GM23338 (cell line): ENCODE results near the gene BCAP29. TPM values are rescaled to one million over a fixed set of nuclear protein-coding genes. Genes with fewer than 3 reads are reported as not detected.

Source experiments
- ATAC-seq: fragments of 200-7000 bp; cut with Tn5 transposase; 3 replicates; pipeline ENCODE4 v1.9.1; 2020
- DNase-seq: peaks from one replicate; pipeline ENCODE4 v3.0.0-alpha.2; 2015; ENCODE audit warnings: low spot score
- H2AFZ ChIP-seq: fragments of 200-600 bp; sonication (generic); 2 replicates; pipeline ENCODE4 v1.8.0; 2016; ENCODE audit warnings: antibody characterized with exemption, mild to moderate bottlenecking, moderate library complexity
- H3F3A ChIP-seq: fragments of 200-600 bp; sonication (generic); replicated peaks from 2 replicates; pipeline ENCODE4 v1.8.0; 2017; ENCODE audit warnings: antibody characterized with exemption, mixed run types, low read depth
- H3K27ac ChIP-seq: fragments of 200-600 bp; sonication (generic); 2 replicates; pipeline ENCODE4 v1.6.1; 2016; ENCODE audit warnings: low read depth
- H3K27me3 ChIP-seq: fragments of 200-600 bp; sonication (generic); 2 replicates; pipeline ENCODE4 v1.8.0; 2016; ENCODE audit warnings: mild to moderate bottlenecking, mixed run types, moderate library complexity; ENCODE audit not compliant: insufficient read depth
- H3K36me3 ChIP-seq: fragments of 200-600 bp; sonication (generic); 2 replicates; pipeline ENCODE4 v1.8.0; 2016; ENCODE audit warnings: mild to moderate bottlenecking; ENCODE audit not compliant: insufficient read depth
- H3K4me1 ChIP-seq: fragments of 200-600 bp; sonication (generic); 2 replicates; pipeline ENCODE4 v1.8.0; 2016; ENCODE audit warnings: mild to moderate bottlenecking, moderate library complexity; ENCODE audit not compliant: insufficient read depth
- H3K4me2 ChIP-seq: fragments of 200-600 bp; sonication (generic); 2 replicates; pipeline ENCODE4 v1.7.1; 2017; ENCODE audit warnings: mixed run types
- H3K4me3 ChIP-seq: fragments of 200-600 bp; sonication (generic); 2 replicates; pipeline ENCODE4 v1.6.1; 2016; ENCODE audit warnings: mixed run types
- H3K79me2 ChIP-seq: fragments of 200-600 bp; sonication (generic); replicated peaks from 2 replicates; pipeline ENCODE4 v1.8.0; 2017; ENCODE audit warnings: mild to moderate bottlenecking; ENCODE audit not compliant: insufficient read depth
- H3K9me2 ChIP-seq: fragments of 200-600 bp; sonication (generic); 2 replicates; pipeline ENCODE4 v1.8.0; 2017; ENCODE audit not compliant: insufficient read depth
- H4K20me1 ChIP-seq: fragments of 200-600 bp; sonication (generic); replicated peaks from 2 replicates; pipeline ENCODE4 v1.8.0; 2017; ENCODE audit warnings: mild to moderate bottlenecking; ENCODE audit not compliant: insufficient read depth
- H3K27ac Mint-ChIP-seq: 2 replicates; pipeline ENCODE4 v1.8.0; 2020; ENCODE audit warnings: inconsistent platforms, mild to moderate bottlenecking, moderate library complexity, mixed read lengths
- H3K27me3 Mint-ChIP-seq: 3 replicates; pipeline ENCODE4 v1.8.0; 2022; ENCODE audit warnings: low read depth, mild to moderate bottlenecking, moderate library complexity, mixed read lengths, inconsistent platforms; ENCODE audit not compliant: insufficient read depth, poor library complexity
- H3K36me3 Mint-ChIP-seq: 3 replicates; pipeline ENCODE4 v1.8.0; 2021; ENCODE audit warnings: low read depth, mild to moderate bottlenecking, inconsistent platforms, moderate library complexity, mixed read lengths
- H3K4me1 Mint-ChIP-seq: 3 replicates; pipeline ENCODE4 v1.8.0; 2020; ENCODE audit warnings: mild to moderate bottlenecking, inconsistent platforms, mixed read lengths
- H3K4me3 Mint-ChIP-seq: 3 replicates; pipeline ENCODE4 v1.8.0; 2021; ENCODE audit warnings: moderate library complexity, mild to moderate bottlenecking, inconsistent platforms, mixed read lengths
- H3K9me3 Mint-ChIP-seq: 3 replicates; pipeline ENCODE4 v1.8.0; 2020; ENCODE audit warnings: moderate library complexity, mild to moderate bottlenecking, inconsistent platforms, mixed read lengths
- CREB1 ChIP-seq: fragments of 250-450 bp; sonication (Bioruptor Pico); IDR thresholded peaks from 2 replicates; pipeline ENCODE4 v1.5.0; 2020; ENCODE audit warnings: low read depth, mild to moderate bottlenecking, moderate library complexity
- EZH2 ChIP-seq: fragments of 200-600 bp; sonication (generic); IDR thresholded peaks from one replicate; pipeline ENCODE4 v1.8.0; 2017; ENCODE audit warnings: antibody characterized with exemption, mild to moderate bottlenecking, low read depth; ENCODE audit not compliant: unreplicated experiment
- EZH2phosphoT487 ChIP-seq: fragments of 200-600 bp; sonication (generic); IDR thresholded peaks from one replicate; pipeline ENCODE4 v1.8.1; 2018; ENCODE audit warnings: antibody characterized with exemption; ENCODE audit not compliant: unreplicated experiment
- JUNB ChIP-seq: IDR thresholded peaks from one replicate; pipeline ENCODE4 v1.6.1; 2016; ENCODE audit warnings: antibody characterized with exemption; ENCODE audit not compliant: unreplicated experiment
- NANOG ChIP-seq: IDR thresholded peaks from 2 replicates; pipeline ENCODE4 v1.6.1; 2016; ENCODE audit warnings: antibody characterized with exemption, borderline replicate concordance
- POLR2AphosphoS5 ChIP-seq: IDR thresholded peaks from 2 replicates; pipeline ENCODE4 v1.6.1; 2016; ENCODE audit warnings: antibody characterized with exemption, low read depth
- STAT1 ChIP-seq: IDR thresholded peaks from one replicate; pipeline ENCODE4 v1.6.1; 2016; ENCODE audit warnings: antibody characterized with exemption; ENCODE audit not compliant: unreplicated experiment
- ZNF114 ChIP-seq: fragments of 250-450 bp; sonication (Bioruptor Pico); IDR thresholded peaks from 2 replicates; pipeline ENCODE4 v1.5.0; 2020; ENCODE audit warnings: mild to moderate bottlenecking, moderate library complexity
- ZNF331 ChIP-seq: fragments of 250-450 bp; sonication (Bioruptor Pico); IDR thresholded peaks from 2 replicates; pipeline ENCODE4 v1.5.0; 2020; ENCODE audit warnings: low read depth, mild to moderate bottlenecking, moderate library complexity
- polyA plus RNA-seq: library from polyadenylated mRNA; unstranded; fragments of >200 nt; fragmentation: Nextera tagmentation; extraction: Ambion mirVana; gene quantifications from 2 replicates; pipeline ENCODE4 v1.2.1, GENCODE V29; 2016
- total RNA-seq: library from RNA; depleted of rRNA; stranded (reverse); fragments of >200 nt; shearing (Covaris generic); gene quantifications from 2 replicates; pipeline ENCODE4 v1.2.3, GENCODE V29; 2014
- TF ChIP-seq, protein P1 (sequence below): fragments of 250-450 bp; sonication (Bioruptor Pico); IDR thresholded peaks from 2 replicates; pipeline ENCODE4 v1.5.0; 2020; ENCODE audit warnings: mild to moderate bottlenecking, moderate library complexity
- TF ChIP-seq, protein P2 (sequence below), 2 experiments: fragments of 200-600 bp in 1 of 2; sonication (generic) in 1 of 2; conservative IDR thresholded peaks; 2 replicates each; pipeline versions ENCODE4 v1.5.1 to v1.6.1; 2016 to 2017; ENCODE audit warnings: antibody characterized with exemption in 2 of 2, low read depth in 2 of 2, mild to moderate bottlenecking in 2 of 2, moderate library complexity in 1 of 2
- TF ChIP-seq, protein P3 (sequence below): IDR thresholded peaks from one replicate; pipeline ENCODE4 v1.6.1; 2018; ENCODE audit warnings: antibody characterized with exemption; ENCODE audit not compliant: unreplicated experiment
- TF ChIP-seq, protein P4 (sequence below): IDR thresholded peaks from 2 replicates; pipeline ENCODE4 v1.6.1; 2016; ENCODE audit warnings: antibody characterized with exemption

BCAP29 gene
- total and polyA plus RNA-seq, 2 experiments from 2014 or later, result 18.4 to 24.0 TPM

DNA sequence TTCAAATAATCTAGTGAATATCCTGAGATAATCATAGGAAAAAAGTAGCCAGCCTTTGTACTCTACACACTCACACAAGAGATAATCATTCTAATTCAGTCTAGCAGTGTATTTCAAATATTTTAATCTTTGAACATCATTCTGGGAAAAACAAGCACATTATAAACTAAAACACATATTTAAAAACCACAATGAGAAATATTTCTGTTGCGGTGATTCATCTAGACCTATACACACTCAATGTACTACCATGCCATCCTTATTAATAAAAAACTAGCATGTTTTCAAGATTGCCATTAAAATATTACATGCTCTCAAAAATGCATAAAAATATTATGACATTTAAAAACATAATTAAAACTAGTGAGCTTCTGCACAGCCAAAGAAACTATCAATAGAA lies 28.1 kb upstream of the BCAP29 start:
- no peak for DNase-seq
- H3K79me2 ChIP-seq, result peaks cover 45% of the 10 kb centered on the region

More for the DNA sequence above, 28.1 kb upstream of the BCAP29 start:
- Mint-ChIP-seq H3K9me3 (no peaks in the 10 kb centered on the region), H3K4me1 (no peaks in the 10 kb centered on the region), H3K27ac (no peak overlapping the region), H3K27me3 (no peaks in the 10 kb centered on the region), H3K4me3 (no peak overlapping the region), H3K36me3 (peaks cover 22% of the 10 kb centered on the region)
- H3K4me3 ChIP-seq, result no peak overlapping the region
- H2AFZ ChIP-seq, result no peak overlapping the region
- no peak overlapping the region for H3K27ac ChIP-seq
- no peaks in the 10 kb centered on the region for H3K9me2 ChIP-seq
- no peak for ATAC-seq
- H3F3A ChIP-seq, result no peaks in the 10 kb centered on the region
- no peaks in the 10 kb centered on the region for H3K27me3 ChIP-seq
- H3K4me2 ChIP-seq, result no peak overlapping the region
- peaks cover 14% of the 10 kb centered on the region for H3K36me3 ChIP-seq
- H3K4me1 ChIP-seq, result no peaks in the 10 kb centered on the region
- no peak for TF ChIP-seq POLR2AphosphoS5
- TF ChIP-seq, protein P1, sequence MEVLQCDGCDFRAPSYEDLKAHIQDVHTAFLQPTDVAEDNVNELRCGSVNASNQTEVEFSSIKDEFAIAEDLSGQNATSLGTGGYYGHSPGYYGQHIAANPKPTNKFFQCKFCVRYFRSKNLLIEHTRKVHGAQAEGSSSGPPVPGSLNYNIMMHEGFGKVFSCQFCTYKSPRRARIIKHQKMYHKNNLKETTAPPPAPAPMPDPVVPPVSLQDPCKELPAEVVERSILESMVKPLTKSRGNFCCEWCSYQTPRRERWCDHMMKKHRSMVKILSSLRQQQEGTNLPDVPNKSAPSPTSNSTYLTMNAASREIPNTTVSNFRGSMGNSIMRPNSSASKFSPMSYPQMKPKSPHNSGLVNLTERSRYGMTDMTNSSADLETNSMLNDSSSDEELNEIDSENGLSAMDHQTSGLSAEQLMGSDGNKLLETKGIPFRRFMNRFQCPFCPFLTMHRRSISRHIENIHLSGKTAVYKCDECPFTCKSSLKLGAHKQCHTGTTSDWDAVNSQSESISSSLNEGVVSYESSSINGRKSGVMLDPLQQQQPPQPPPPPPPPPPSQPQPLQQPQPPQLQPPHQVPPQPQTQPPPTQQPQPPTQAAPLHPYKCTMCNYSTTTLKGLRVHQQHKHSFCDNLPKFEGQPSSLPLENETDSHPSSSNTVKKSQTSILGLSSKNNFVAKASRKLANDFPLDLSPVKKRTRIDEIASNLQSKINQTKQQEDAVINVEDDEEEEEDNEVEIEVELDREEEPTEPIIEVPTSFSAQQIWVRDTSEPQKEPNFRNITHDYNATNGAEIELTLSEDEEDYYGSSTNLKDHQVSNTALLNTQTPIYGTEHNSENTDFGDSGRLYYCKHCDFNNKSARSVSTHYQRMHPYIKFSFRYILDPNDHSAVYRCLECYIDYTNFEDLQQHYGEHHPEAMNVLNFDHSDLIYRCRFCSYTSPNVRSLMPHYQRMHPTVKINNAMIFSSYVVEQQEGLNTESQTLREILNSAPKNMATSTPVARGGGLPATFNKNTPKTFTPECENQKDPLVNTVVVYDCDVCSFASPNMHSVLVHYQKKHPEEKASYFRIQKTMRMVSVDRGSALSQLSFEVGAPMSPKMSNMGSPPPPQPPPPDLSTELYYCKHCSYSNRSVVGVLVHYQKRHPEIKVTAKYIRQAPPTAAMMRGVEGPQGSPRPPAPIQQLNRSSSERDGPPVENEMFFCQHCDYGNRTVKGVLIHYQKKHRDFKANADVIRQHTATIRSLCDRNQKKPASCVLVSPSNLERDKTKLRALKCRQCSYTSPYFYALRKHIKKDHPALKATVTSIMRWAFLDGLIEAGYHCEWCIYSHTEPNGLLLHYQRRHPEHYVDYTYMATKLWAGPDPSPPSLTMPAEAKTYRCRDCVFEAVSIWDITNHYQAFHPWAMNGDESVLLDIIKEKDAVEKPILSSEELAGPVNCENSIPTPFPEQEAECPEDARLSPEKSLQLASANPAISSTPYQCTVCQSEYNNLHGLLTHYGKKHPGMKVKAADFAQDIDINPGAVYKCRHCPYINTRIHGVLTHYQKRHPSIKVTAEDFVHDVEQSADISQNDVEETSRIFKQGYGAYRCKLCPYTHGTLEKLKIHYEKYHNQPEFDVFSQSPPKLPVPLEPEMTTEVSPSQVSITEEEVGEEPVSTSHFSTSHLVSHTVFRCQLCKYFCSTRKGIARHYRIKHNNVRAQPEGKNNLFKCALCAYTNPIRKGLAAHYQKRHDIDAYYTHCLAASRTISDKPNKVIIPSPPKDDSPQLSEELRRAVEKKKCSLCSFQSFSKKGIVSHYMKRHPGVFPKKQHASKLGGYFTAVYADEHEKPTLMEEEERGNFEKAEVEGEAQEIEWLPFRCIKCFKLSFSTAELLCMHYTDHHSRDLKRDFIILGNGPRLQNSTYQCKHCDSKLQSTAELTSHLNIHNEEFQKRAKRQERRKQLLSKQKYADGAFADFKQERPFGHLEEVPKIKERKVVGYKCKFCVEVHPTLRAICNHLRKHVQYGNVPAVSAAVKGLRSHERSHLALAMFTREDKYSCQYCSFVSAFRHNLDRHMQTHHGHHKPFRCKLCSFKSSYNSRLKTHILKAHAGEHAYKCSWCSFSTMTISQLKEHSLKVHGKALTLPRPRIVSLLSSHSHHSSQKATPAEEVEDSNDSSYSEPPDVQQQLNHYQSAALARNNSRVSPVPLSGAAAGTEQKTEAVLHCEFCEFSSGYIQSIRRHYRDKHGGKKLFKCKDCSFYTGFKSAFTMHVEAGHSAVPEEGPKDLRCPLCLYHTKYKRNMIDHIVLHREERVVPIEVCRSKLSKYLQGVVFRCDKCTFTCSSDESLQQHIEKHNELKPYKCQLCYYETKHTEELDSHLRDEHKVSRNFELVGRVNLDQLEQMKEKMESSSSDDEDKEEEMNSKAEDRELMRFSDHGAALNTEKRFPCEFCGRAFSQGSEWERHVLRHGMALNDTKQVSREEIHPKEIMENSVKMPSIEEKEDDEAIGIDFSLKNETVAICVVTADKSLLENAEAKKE, result no peak
- no peak for TF ChIP-seq CREB1 (CRISPR knock-in tag)
- TF ChIP-seq, protein P2, sequence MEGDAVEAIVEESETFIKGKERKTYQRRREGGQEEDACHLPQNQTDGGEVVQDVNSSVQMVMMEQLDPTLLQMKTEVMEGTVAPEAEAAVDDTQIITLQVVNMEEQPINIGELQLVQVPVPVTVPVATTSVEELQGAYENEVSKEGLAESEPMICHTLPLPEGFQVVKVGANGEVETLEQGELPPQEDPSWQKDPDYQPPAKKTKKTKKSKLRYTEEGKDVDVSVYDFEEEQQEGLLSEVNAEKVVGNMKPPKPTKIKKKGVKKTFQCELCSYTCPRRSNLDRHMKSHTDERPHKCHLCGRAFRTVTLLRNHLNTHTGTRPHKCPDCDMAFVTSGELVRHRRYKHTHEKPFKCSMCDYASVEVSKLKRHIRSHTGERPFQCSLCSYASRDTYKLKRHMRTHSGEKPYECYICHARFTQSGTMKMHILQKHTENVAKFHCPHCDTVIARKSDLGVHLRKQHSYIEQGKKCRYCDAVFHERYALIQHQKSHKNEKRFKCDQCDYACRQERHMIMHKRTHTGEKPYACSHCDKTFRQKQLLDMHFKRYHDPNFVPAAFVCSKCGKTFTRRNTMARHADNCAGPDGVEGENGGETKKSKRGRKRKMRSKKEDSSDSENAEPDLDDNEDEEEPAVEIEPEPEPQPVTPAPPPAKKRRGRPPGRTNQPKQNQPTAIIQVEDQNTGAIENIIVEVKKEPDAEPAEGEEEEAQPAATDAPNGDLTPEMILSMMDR (conservative IDR thresholded peaks at IDR 0.05; ENCODE audit: low read depth in 2 of 2), result no peak
- TF ChIP-seq, protein P3, sequence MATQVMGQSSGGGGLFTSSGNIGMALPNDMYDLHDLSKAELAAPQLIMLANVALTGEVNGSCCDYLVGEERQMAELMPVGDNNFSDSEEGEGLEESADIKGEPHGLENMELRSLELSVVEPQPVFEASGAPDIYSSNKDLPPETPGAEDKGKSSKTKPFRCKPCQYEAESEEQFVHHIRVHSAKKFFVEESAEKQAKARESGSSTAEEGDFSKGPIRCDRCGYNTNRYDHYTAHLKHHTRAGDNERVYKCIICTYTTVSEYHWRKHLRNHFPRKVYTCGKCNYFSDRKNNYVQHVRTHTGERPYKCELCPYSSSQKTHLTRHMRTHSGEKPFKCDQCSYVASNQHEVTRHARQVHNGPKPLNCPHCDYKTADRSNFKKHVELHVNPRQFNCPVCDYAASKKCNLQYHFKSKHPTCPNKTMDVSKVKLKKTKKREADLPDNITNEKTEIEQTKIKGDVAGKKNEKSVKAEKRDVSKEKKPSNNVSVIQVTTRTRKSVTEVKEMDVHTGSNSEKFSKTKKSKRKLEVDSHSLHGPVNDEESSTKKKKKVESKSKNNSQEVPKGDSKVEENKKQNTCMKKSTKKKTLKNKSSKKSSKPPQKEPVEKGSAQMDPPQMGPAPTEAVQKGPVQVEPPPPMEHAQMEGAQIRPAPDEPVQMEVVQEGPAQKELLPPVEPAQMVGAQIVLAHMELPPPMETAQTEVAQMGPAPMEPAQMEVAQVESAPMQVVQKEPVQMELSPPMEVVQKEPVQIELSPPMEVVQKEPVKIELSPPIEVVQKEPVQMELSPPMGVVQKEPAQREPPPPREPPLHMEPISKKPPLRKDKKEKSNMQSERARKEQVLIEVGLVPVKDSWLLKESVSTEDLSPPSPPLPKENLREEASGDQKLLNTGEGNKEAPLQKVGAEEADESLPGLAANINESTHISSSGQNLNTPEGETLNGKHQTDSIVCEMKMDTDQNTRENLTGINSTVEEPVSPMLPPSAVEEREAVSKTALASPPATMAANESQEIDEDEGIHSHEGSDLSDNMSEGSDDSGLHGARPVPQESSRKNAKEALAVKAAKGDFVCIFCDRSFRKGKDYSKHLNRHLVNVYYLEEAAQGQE, result no peak
- TF ChIP-seq, protein P4, sequence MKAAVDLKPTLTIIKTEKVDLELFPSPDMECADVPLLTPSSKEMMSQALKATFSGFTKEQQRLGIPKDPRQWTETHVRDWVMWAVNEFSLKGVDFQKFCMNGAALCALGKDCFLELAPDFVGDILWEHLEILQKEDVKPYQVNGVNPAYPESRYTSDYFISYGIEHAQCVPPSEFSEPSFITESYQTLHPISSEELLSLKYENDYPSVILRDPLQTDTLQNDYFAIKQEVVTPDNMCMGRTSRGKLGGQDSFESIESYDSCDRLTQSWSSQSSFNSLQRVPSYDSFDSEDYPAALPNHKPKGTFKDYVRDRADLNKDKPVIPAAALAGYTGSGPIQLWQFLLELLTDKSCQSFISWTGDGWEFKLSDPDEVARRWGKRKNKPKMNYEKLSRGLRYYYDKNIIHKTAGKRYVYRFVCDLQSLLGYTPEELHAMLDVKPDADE, result no peak
- no peak for TF ChIP-seq NANOG
- TF ChIP-seq EZH2phosphoT487, result no peak
- no peak for TF ChIP-seq ZNF114
- no peak for TF ChIP-seq EZH2
- no peak for TF ChIP-seq STAT1
- TF ChIP-seq ZNF331, result no peak
- TF ChIP-seq JUNB, result no peak
- peaks cover 7% of the 10 kb centered on the region; the same call in 1 of the 2 replicates for H4K20me1 ChIP-seq
